G401.6 (cell line): ENCODE data around the gene LCE2D.
"Not testable (repeated sequence)": the region's sequence is repeated elsewhere in the genome, so short reads cannot be mapped to it uniquely, and the experiment has no call there.

Experiments
- FAIRE-seq: peaks from 2 replicates; lab custom pipeline; 2012; peaks lifted over from hg19 to GRCh38; lab: Jason Lieb, UNC

LCE2D gene

GRCh38 chr1:152663098-152663497 lies at the start of gene LCE2D:
Gene LCE2D (plus strand): TSS chr1:152663380. CDS start chr1:152664106, 726 bp downstream.
- no peak for FAIRE-seq

GRCh38 chr1:152613511-152613910 lies 49.7 kb upstream of the LCE2D start, which contains the start of gene LCE3B:
Gene LCE3B (plus strand): TSS chr1:152613811. CDS start chr1:152613811, 0 bp downstream.
- FAIRE-seq = no peak

GRCh38 chr1:152621993-152622392 lies 41.2 kb upstream of the LCE2D start:
- FAIRE-seq = no peak

- FAIRE-seq = no peak
Observed at GRCh38 chr1:152622803-152623202, 40.4 kb upstream of the LCE2D start, which contains the start of gene LCE3A. Gene LCE3A (minus strand): TSS chr1:152623103. CDS start chr1:152623103, 0 bp downstream.

- no peak for FAIRE-seq
Observed at GRCh38 chr1:152623203-152623844, 39.9 kb upstream of the LCE2D start.

GRCh38 chr1:152626744-152627143 lies 36.4 kb upstream of the LCE2D start:
- no peak for FAIRE-seq

GRCh38 chr1:152630596-152630995 lies 32.6 kb upstream of the LCE2D start:
- no peak for FAIRE-seq

GRCh38 chr1:152640351-152640750 lies 22.8 kb upstream of the LCE2D start:
- no peak for FAIRE-seq

- FAIRE-seq = no peak
Observed at GRCh38 chr1:152643945-152644344, 19.2 kb upstream of the LCE2D start.

- no peak for FAIRE-seq
Observed at GRCh38 chr1:152645146-152645545, 18.0 kb upstream of the LCE2D start.

- FAIRE-seq = no peak
Observed at GRCh38 chr1:152646656-152647055, 16.5 kb upstream of the LCE2D start.

- FAIRE-seq = peak; percentile 63
Observed at GRCh38 chr1:152654110-152654509, 9.1 kb upstream of the LCE2D start.

- FAIRE-seq = no peak
Observed at GRCh38 chr1:152656459-152656858, 6.7 kb upstream of the LCE2D start.

GRCh38 chr1:152657677-152658076 lies 5.5 kb upstream of the LCE2D start:
- FAIRE-seq = no peak

- no peak for FAIRE-seq
Observed at GRCh38 chr1:152658649-152659048, 4.5 kb upstream of the LCE2D start.

GRCh38 chr1:152666171-152666570 lies 3.0 kb downstream of the LCE2D start:
- not testable (repeated sequence) for FAIRE-seq

- FAIRE-seq = no peak
Observed at GRCh38 chr1:152667648-152668047, 4.5 kb downstream of the LCE2D start.

- no peak for FAIRE-seq
Observed at GRCh38 chr1:152673016-152673415, 9.8 kb downstream of the LCE2D start.

- FAIRE-seq = not testable (repeated sequence)
Observed at GRCh38 chr1:152674983-152675382, 11.8 kb downstream of the LCE2D start, which contains the start of gene LCE2C. Gene LCE2C (plus strand): TSS chr1:152675279. CDS start chr1:152676016, 737 bp downstream.

GRCh38 chr1:152679459-152679858 lies 16.3 kb downstream of the LCE2D start:
- FAIRE-seq = no peak

- no peak for FAIRE-seq
Observed at GRCh38 chr1:152681616-152682015, 18.4 kb downstream of the LCE2D start.

- FAIRE-seq = no peak
Observed at GRCh38 chr1:152683846-152684245, 20.7 kb downstream of the LCE2D start.

GRCh38 chr1:152685823-152686222 lies 22.6 kb downstream of the LCE2D start, which contains the start of gene LCE2B:
Gene LCE2B (plus strand): TSS chr1:152686123. CDS start chr1:152686844, 721 bp downstream.
- FAIRE-seq = not testable (repeated sequence)
